ENCODE measurements around the gene CSH2. TPM values are rescaled to one million over a fixed set of nuclear protein-coding genes. Genes with fewer than 3 reads are reported as not detected.
A peak's percentile ranks its signal among the peaks of the same experiment; 100 is the strongest.

The CSH2 gene
- total and polyA plus RNA-seq, 2 of the 13 experiments (the other 11 are each of a cell fraction or from before 2014, with no cell fraction given): not detected

DNA sequence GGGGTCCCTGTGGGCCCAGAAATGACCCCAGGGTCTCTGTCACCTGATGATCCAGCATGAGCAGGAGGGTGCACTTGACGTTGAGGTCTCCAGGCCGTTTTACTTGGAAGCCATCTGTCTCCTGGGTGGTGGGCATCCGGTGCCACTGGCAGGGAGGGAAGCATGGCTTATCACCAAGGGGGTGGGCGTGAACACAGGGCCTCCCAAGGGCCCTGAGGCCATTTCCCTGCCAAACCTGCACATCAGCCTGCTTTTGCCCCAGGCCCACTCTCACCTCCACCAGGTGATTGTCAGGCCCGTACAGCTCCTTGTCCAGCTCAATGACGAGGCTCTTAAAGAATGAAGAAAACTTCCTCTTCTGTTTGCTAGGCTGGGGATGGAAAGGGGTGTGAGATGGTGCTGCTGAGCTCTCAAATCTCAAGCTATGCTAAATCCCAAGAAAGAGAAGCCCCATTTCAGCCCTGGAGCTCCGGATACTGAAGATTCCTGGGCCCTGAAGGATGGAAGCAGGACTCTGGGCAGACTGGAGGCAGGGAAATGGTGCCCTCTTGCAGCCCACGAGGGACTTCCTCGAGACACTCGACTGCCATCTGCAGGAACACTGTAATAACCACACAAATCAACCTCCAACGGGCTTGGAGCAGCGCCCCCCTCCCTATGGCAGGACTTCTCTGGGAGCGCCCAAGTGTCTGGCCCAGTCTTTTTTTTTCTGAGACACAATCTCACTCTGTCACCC, 38.9 kb downstream of the CSH2 start (continued):
- TF ChIP-seq ZNF431 (CRISPR knock-in tag; IDR thresholded peaks at IDR 0.05; ENCODE audit: borderline replicate concordance, low read depth): no peak

DNA sequence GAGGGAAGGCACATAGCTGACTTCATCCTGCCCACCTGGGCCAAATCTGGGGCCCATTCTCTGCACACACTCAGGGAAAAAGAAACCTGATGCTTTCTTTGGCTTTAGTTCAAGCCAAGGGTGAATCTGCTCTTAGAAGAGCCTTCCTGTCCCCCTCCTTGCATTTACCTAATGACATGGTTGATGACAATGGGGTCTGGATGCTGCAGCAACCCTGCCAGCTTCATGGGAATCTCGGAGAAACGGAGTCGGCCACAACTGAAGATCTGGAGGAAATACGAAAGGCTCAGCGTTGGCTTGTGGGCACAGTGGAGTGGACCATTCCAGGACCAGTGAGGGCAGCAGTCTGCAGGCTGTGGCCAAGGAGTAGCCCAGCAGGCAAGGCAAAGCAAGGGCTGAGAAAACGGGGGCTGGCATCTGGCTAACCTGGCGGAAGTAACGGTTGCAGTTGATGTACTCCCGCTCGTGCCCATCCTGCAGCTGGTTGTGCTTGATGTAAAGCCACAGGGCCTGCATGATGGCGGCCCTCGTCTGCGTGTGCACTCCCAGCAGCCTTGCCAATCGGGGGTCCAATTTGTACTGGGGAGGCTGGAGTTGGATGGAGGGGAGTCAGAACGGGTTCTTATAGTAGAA, 39.6 kb downstream of the CSH2 start:
- in situ Hi-C loops (cut with HindIII; ENCODE audit: extremely low pct_ligation_motif_present, low pct_unique_long_range_greater_than_20kb) (no loop called here), intact Hi-C loops (cut with micrococcal nuclease; ENCODE audit: unreplicated experiment) (no loop called here)
- POLR2A ChIA-PET: interaction anchor here (0.9 to 5.2 kb wide), 3 partner anchors 7 to 60 kb away, joined by 3 to 30 read pairs (median 5); partner anchors contain the start of genes CCDC47, DDX42 and SMARCD2
- no peaks in the 10 kb centered on the region for H3K27me3 ChIP-seq (ENCODE audit: control insufficient read depth in 1 of 2, insufficient read depth in 2 of 2, low read length in 2 of 2)
- H3K9ac ChIP-seq (ENCODE audit: insufficient read depth, low read depth, low read length): no peak overlapping the region
- 0 out of 2 replicates have a peak, but pooled peaks cover 2% of the 10 kb centered on the region for H4K20me1 ChIP-seq (ENCODE audit: insufficient read depth, low read length)
- BruUV-seq (replicated peaks): no TSS peak
- peaks cover 62 to 88% of the 10 kb centered on the region in 2 experiments for H3K36me3 ChIP-seq (replicated peaks in 1 of 2; ENCODE audit: control insufficient read depth in 1 of 2, insufficient read depth in 2 of 2, low read length in 2 of 2)
- DNase-seq (ENCODE audit: low spot score) (no peak), FAIRE-seq (no peak), ATAC-seq (no peak)
- WGBS (ENCODE audit: low lambda C conversion rate): 96% methylated on average over 14 of the region's 15 CpGs
- H3K4me2 ChIP-seq (ENCODE audit: low read depth, low read length): no peak overlapping the region
- H3K4me3 ChIP-seq (replicated peaks in 1 of 3; ENCODE audit: insufficient read depth in 1 of 3, low read depth in 2 of 3, low read length in 3 of 3): no peak overlapping the region
- CTCF ChIA-PET (ENCODE audit: low intra/inter-chr PET ratio, low total read pairs): no interaction called here
- H2AFZ ChIP-seq (ENCODE audit: low read length): no peak overlapping the region
- H3K27ac ChIP-seq (ENCODE audit: extremely low read length, insufficient read depth, low read length): no peak overlapping the region
- no peaks in the 10 kb centered on the region for H3K9me3 ChIP-seq (ENCODE audit: low read length)
- peaks cover 15% of the 10 kb centered on the region for H3K4me1 ChIP-seq (ENCODE audit: insufficient read depth, low read length)
- peaks cover 26% of the 10 kb centered on the region for H3K79me2 ChIP-seq (ENCODE audit: insufficient read depth, low read length)
- TF ChIP-seq DNMT1 (CRISPR knock-in tag; IDR thresholded peaks at IDR 0.05): no peak
- TF ChIP-seq HMG20A (CRISPR knock-in tag; IDR thresholded peaks at IDR 0.05; ENCODE audit: borderline replicate concordance): no peak
- no peak for TF ChIP-seq FOXA1 (IDR thresholded peaks at IDR 0.05)
- TF ChIP-seq FOXA1 (CRISPR knock-in tag; IDR thresholded peaks at IDR 0.05): no peak
- TF ChIP-seq, protein P1, sequence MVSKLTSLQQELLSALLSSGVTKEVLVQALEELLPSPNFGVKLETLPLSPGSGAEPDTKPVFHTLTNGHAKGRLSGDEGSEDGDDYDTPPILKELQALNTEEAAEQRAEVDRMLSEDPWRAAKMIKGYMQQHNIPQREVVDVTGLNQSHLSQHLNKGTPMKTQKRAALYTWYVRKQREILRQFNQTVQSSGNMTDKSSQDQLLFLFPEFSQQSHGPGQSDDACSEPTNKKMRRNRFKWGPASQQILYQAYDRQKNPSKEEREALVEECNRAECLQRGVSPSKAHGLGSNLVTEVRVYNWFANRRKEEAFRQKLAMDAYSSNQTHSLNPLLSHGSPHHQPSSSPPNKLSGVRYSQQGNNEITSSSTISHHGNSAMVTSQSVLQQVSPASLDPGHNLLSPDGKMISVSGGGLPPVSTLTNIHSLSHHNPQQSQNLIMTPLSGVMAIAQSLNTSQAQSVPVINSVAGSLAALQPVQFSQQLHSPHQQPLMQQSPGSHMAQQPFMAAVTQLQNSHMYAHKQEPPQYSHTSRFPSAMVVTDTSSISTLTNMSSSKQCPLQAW (CRISPR knock-in tag; IDR thresholded peaks at IDR 0.05): no peak
- no peak for TF ChIP-seq SRSF4 (IDR thresholded peaks at IDR 0.05; ENCODE audit: low read depth, low read length, poor library complexity, severe bottlenecking)
- TF ChIP-seq ZNF274 (CRISPR knock-in tag; IDR thresholded peaks at IDR 0.05): no peak
- no peak for TF ChIP-seq ZC3H13 (CRISPR knock-in tag; IDR thresholded peaks at IDR 0.05)
- TF ChIP-seq HOXA9 (CRISPR knock-in tag; IDR thresholded peaks at IDR 0.05; ENCODE audit: borderline replicate concordance): no peak
- TF ChIP-seq, protein P2, sequence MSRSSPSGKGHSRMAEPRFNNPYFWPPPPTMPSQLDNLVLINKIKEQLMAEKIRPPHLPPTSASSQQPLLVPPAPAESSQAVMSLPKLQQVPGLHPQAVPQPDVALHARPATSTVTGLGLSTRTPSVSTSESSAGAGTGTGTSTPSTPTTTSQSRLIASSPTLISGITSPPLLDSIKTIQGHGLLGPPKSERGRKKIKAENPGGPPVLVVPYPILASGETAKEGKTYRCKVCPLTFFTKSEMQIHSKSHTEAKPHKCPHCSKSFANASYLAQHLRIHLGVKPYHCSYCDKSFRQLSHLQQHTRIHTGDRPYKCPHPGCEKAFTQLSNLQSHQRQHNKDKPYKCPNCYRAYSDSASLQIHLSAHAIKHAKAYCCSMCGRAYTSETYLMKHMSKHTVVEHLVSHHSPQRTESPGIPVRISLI (CRISPR knock-in tag; IDR thresholded peaks at IDR 0.05; ENCODE audit: borderline replicate concordance): no peak
- peak; percentile 75 for TF ChIP-seq AGO2 (optimal IDR thresholded peaks at IDR 0.05; ENCODE audit: low read depth, low read length)
- 0 out of 2 replicates have a peak, but pooled peaks have one; percentile 33 for TF ChIP-seq ZNF605 (CRISPR knock-in tag; IDR thresholded peaks at IDR 0.05)
- no peak for TF ChIP-seq MYC (CRISPR knock-in tag; IDR thresholded peaks at IDR 0.05; ENCODE audit: borderline replicate concordance)
- TF ChIP-seq ZNF501 (CRISPR knock-in tag; IDR thresholded peaks at IDR 0.05): no peak
- TF ChIP-seq, protein P3, sequence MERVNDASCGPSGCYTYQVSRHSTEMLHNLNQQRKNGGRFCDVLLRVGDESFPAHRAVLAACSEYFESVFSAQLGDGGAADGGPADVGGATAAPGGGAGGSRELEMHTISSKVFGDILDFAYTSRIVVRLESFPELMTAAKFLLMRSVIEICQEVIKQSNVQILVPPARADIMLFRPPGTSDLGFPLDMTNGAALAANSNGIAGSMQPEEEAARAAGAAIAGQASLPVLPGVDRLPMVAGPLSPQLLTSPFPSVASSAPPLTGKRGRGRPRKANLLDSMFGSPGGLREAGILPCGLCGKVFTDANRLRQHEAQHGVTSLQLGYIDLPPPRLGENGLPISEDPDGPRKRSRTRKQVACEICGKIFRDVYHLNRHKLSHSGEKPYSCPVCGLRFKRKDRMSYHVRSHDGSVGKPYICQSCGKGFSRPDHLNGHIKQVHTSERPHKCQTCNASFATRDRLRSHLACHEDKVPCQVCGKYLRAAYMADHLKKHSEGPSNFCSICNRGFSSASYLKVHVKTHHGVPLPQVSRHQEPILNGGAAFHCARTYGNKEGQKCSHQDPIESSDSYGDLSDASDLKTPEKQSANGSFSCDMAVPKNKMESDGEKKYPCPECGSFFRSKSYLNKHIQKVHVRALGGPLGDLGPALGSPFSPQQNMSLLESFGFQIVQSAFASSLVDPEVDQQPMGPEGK (CRISPR knock-in tag; IDR thresholded peaks at IDR 0.05): no peak
- TF ChIP-seq ZNF749 (CRISPR knock-in tag; IDR thresholded peaks at IDR 0.05; ENCODE audit: borderline replicate concordance): no peak
- TF ChIP-seq ZNF101 (CRISPR knock-in tag; IDR thresholded peaks at IDR 0.05; ENCODE audit: borderline replicate concordance, low read depth): no peak
